Gastroesophageal sphincter (tissue), 4 donors: ENCODE data around the gene NEDD4L. TPM values are rescaled to one million over a fixed set of nuclear protein-coding genes. Genes with fewer than 3 reads are reported as not detected.

Source experiments
- ATAC-seq: fragments of 150-250 bp; one replicate; pipeline ENCODE4 v1.9.1; 2016; ENCODE audit warnings: mild to moderate bottlenecking, moderate library complexity
- H3K27ac ChIP-seq, 4 donors: fragments of 200-600 bp; sonication (generic) in 3 of 4; 1 replicate in 3 of 4; 2 replicates in 1 of 4; pipeline ENCODE4 v1.5.1; 2016 to 2019
- H3K27me3 ChIP-seq: fragments of 200-600 bp; sonication (generic); one replicate; pipeline ENCODE4 v1.5.1; 2019
- H3K36me3 ChIP-seq, 2 donors: fragments of 200-600 bp; sonication (generic); one replicate each; pipeline ENCODE4 v1.5.1; 2019; ENCODE audit warnings: control low read depth in 1 of 2
- H3K4me1 ChIP-seq, 3 donors: fragments of 200-600 bp; sonication (generic); 1 replicate in 2 of 3; 2 replicates in 1 of 3; pipeline ENCODE4 v1.5.1; 2016 to 2019; ENCODE audit warnings: control low read depth in 2 of 3
- H3K4me3 ChIP-seq, 2 donors: fragments of 200-600 bp; sonication (generic); one replicate each; pipeline ENCODE4 v1.5.1; 2019; ENCODE audit warnings: mild to moderate bottlenecking in 1 of 2, moderate library complexity in 1 of 2
- H3K9me3 ChIP-seq, 3 donors: fragments of 200-600 bp; sonication (generic); one replicate each; pipeline ENCODE4 v1.5.1; 2017 to 2019; ENCODE audit warnings: control low read depth in 2 of 3
- EP300 ChIP-seq: sonication (generic); formaldehyde crosslinking; IDR thresholded peaks from one replicate; pipeline ENCODE4 v1.6.1; 2017; ENCODE audit warnings: antibody characterized with exemption, mild to moderate bottlenecking
- POLR2A ChIP-seq, 2 donors: fragments of 450-650 bp; IDR thresholded peaks; one replicate each; pipeline ENCODE4 v1.6.1; 2017; ENCODE audit warnings: antibody characterized with exemption in 2 of 2, mild to moderate bottlenecking in 2 of 2, moderate library complexity in 1 of 2
- POLR2AphosphoS5 ChIP-seq: sonication (generic); formaldehyde crosslinking; IDR thresholded peaks from one replicate; pipeline ENCODE4 v1.6.1; 2017; ENCODE audit warnings: antibody characterized with exemption
- WGBS, 2 donors: methylation state at CpG; one replicate each; pipeline ENCODE4 v1.1.5; 2018; ENCODE audit warnings: low coverage in 1 of 2; 5-methylcytosine and 5-hydroxymethylcytosine counted together
- total RNA-seq, 4 donors: library from RNA; depleted of rRNA; stranded (reverse); fragments of >200 nt; gene quantifications; one replicate each; pipeline ENCODE4 v1.1.0, GENCODE V29; 2016
- TF ChIP-seq, protein P1 (sequence below), 4 experiments: fragments of 200-600 bp in 2 of 4; fragments of 450-650 bp in 2 of 4; sonication (generic) in 1 of 4; IDR thresholded peaks; one replicate each; pipeline ENCODE4 v1.5.1; 2017 to 2019; ENCODE audit warnings: antibody characterized with exemption in 4 of 4, mild to moderate bottlenecking in 2 of 4, moderate library complexity in 2 of 4

The NEDD4L gene
- total RNA-seq, 4 donors from 2014 or later: 37.0 to 50.9 (median 43.0) TPM

DNA sequence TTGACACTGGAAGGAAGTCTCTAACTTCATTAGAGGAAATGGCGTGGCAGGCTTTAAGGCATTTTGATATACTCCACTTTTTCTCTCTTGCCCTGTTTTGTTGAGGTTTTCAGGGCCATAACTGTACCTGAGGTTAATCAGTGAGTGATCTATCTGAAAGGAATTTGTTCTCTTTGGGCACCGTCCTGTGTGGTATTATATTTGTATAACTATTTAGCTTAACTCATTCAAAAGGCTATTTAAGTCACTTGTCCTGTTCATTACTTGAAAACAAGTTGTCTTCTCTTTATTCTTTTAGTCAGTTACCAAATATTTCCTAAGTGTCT is 180.4 kb downstream of the NEDD4L start:
- no peak overlapping the region for H3K4me3 ChIP-seq
- no peak for TF ChIP-seq POLR2AphosphoS5
- TF ChIP-seq, protein P1, sequence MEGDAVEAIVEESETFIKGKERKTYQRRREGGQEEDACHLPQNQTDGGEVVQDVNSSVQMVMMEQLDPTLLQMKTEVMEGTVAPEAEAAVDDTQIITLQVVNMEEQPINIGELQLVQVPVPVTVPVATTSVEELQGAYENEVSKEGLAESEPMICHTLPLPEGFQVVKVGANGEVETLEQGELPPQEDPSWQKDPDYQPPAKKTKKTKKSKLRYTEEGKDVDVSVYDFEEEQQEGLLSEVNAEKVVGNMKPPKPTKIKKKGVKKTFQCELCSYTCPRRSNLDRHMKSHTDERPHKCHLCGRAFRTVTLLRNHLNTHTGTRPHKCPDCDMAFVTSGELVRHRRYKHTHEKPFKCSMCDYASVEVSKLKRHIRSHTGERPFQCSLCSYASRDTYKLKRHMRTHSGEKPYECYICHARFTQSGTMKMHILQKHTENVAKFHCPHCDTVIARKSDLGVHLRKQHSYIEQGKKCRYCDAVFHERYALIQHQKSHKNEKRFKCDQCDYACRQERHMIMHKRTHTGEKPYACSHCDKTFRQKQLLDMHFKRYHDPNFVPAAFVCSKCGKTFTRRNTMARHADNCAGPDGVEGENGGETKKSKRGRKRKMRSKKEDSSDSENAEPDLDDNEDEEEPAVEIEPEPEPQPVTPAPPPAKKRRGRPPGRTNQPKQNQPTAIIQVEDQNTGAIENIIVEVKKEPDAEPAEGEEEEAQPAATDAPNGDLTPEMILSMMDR (IDR thresholded peaks at IDR 0.05): no peak
- TF ChIP-seq EP300: no peak
- TF ChIP-seq POLR2A (IDR thresholded peaks at IDR 0.05): no peak
- H3K9me3 ChIP-seq: no peaks in the 10 kb centered on the region
- peak overlapping the region in 3 of 4 donors; percentile 66 to 79 (median 70) for H3K27ac ChIP-seq
- ATAC-seq: no peak
- H3K4me1 ChIP-seq: peaks cover 0 to 45% (median 4%) of the 10 kb centered on the region in 3 donors
- H3K27me3 ChIP-seq: no peaks in the 10 kb centered on the region
- WGBS, 2 donors: 31 to 44% methylated on average over 2 of the region's 2 CpGs
- no peaks in the 10 kb centered on the region for H3K36me3 ChIP-seq

GRCh38 chr18:58225101-58225500 is 181.1 kb downstream of the NEDD4L start:
- Histone ChIP-seq H3K27ac (peak overlapping the region in 1 of 4 donors; percentile 70), H3K36me3 (no peaks in the 10 kb centered on the region), H3K4me1 (peaks cover 0 to 45% (median 4%) of the 10 kb centered on the region in 3 donors), H3K27me3 (no peaks in the 10 kb centered on the region), H3K9me3 (no peaks in the 10 kb centered on the region), H3K4me3 (no peak overlapping the region)
- no peak for ATAC-seq
- TF ChIP-seq, protein P1 (IDR thresholded peaks at IDR 0.05): no peak
- no peak for TF ChIP-seq POLR2A (IDR thresholded peaks at IDR 0.05)
- TF ChIP-seq EP300: no peak
- TF ChIP-seq POLR2AphosphoS5: no peak
- 89 to 90% methylated on average over 2 to 6 of the region's 6 CpGs for WGBS, 2 donors

DNA sequence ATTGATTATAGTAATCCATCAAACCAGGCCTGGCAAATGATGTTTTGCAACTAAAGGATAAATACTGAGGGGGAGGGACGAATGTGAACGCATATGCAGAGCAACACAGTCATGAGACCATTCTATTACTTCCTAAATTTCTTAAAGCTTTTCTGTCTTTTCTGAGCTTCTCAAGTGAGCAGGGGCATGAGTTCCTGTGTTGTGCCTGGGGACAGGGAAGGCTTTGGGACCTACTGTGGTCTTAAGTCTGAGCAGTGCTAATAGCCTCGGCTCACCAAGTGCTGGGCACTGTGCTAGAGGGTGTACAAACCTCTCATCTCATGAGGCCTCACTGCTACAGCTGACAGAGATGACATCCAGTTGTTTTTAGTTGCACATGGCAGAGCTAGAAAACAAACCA is 182.4 kb downstream of the NEDD4L start:
- Histone ChIP-seq H3K4me3 (no peak overlapping the region), H3K27me3 (no peaks in the 10 kb centered on the region), H3K36me3 (no peaks in the 10 kb centered on the region), H3K27ac (no peak overlapping the region), H3K9me3 (no peaks in the 10 kb centered on the region), H3K4me1 (peaks cover 0 to 51% (median 4%) of the 10 kb centered on the region in 3 donors)
- TF ChIP-seq POLR2AphosphoS5 (no peak), EP300 (no peak), POLR2A (IDR thresholded peaks at IDR 0.05) (no peak)
- TF ChIP-seq, protein P1 (IDR thresholded peaks at IDR 0.05): no peak
- WGBS, 2 donors: 75 to 89% methylated on average over 2 to 3 of the region's 3 CpGs
- no peak for ATAC-seq

DNA sequence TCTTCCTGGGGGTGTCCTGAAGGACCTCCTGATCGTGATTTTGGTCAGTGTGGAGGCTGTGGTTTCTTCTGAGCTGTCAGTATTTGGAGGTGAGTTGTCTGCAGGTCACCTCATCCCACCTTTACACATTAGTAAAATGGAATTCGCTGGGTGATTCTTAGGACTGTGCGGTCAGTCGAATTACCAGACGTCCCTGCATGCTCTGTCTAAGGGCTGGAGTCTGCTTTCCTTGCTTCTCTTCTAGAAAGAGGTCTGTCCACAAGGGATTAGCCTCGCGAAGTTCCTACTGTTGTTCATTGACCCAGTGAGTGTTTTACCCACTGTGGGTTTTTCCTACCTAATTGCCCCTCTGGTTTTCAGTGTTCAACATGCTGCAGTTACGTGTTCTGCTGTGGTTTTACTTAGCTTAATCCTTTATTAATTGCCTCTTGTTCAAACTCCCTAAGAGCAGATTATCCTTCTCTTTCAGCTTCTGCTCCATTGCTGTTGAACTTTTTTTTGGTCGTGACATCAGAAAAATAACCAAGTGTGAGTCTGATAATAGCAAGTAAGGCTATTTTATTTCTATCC is 183.4 kb downstream of the NEDD4L start:
- TF ChIP-seq EP300 (no peak), POLR2A (IDR thresholded peaks at IDR 0.05) (no peak), POLR2AphosphoS5 (no peak)
- TF ChIP-seq, protein P1 (IDR thresholded peaks at IDR 0.05): no peak
- no peak for ATAC-seq
- Histone ChIP-seq H3K9me3 (no peaks in the 10 kb centered on the region), H3K36me3 (no peaks in the 10 kb centered on the region), H3K4me3 (no peak overlapping the region), H3K27ac (no peak overlapping the region), H3K4me1 (peaks cover 0 to 50% (median 4%) of the 10 kb centered on the region in 3 donors), H3K27me3 (no peaks in the 10 kb centered on the region)
- 83 to 90% methylated on average over 8 to 9 of the region's 9 CpGs for WGBS, 2 donors

DNA sequence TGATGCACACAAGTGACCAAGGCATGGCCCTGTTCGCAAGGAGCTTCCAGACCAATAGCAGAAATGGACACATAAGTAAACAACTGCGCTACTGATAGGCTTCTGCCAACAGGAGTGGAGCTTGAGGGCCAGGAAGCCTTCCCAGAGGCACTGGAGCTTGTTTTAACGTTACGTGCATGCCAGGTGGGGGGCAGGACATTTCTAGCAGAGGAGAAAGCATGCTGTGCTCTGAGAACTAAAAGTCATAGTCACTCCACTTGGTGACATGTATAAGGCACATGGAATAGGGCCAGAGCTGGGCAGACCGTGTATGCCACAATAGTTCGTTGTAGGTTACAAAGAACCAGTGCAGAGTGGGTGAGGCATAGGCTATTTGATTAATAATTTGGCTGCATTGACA is 184.2 kb downstream of the NEDD4L start:
- Histone ChIP-seq H3K9me3 (no peaks in the 10 kb centered on the region), H3K27me3 (no peaks in the 10 kb centered on the region), H3K4me1 (peaks cover 0 to 42% (median 4%) of the 10 kb centered on the region in 3 donors), H3K36me3 (no peaks in the 10 kb centered on the region), H3K4me3 (no peak overlapping the region), H3K27ac (no peak overlapping the region)
- TF ChIP-seq, protein P1 (IDR thresholded peaks at IDR 0.05): no peak
- TF ChIP-seq POLR2A (IDR thresholded peaks at IDR 0.05) (no peak), EP300 (no peak), POLR2AphosphoS5 (no peak)
- ATAC-seq: no peak
- 74 to 79% methylated on average over 5 to 6 of the region's 6 CpGs for WGBS, 2 donors
